HG03521 (cell line): ENCODE data around the gene MMS19.
"Not testable (repeated sequence)": the region's sequence is repeated elsewhere in the genome, so short reads cannot be mapped to it uniquely, and the experiment has no call there.

Experiments
- ATAC-seq: cut with Tn5 transposase; IDR thresholded peaks from one replicate; pipeline ENCODE4 v1.9.1; 2021; ENCODE audit warnings: mild to moderate bottlenecking, moderate library complexity; ENCODE audit not compliant: unreplicated experiment

MMS19 gene

GRCh38 chr10:97506199-97506991 lies 8.2 kb upstream of the MMS19 start:
- ATAC-seq: no peak

- no peak for ATAC-seq
These were observed 6.9 kb upstream of the MMS19 start for GRCh38 chr10:97505152-97505551.

- no peak for ATAC-seq
These were observed 5.2 kb upstream of the MMS19 start for GRCh38 chr10:97503406-97503805.

- no peak for ATAC-seq
These were observed 4.7 kb upstream of the MMS19 start for GRCh38 chr10:97502916-97503315.

- ATAC-seq: no peak
These were observed 2.0 kb upstream of the MMS19 start for GRCh38 chr10:97500297-97500575.

GRCh38 chr10:97499561-97500296 lies 1.5 kb upstream of the MMS19 start:
- no peak for ATAC-seq

GRCh38 chr10:97498841-97499560 lies 779 bp upstream of the MMS19 start, which contains the start of gene UBTD1:
Gene UBTD1 (plus strand): TSS chr10:97498924. CDS start chr10:97499204, 280 bp downstream.
- no peak for ATAC-seq

GRCh38 chr10:97497572-97498075 lies 598 bp downstream of the MMS19 start:
- ATAC-seq: peak; percentile 21

- ATAC-seq: no peak
These were observed 3.2 kb downstream of the MMS19 start for GRCh38 chr10:97494863-97495506.

- no peak for ATAC-seq
These were observed 4.1 kb downstream of the MMS19 start for GRCh38 chr10:97494151-97494550.

- no peak for ATAC-seq
These were observed 7.6 kb downstream of the MMS19 start for GRCh38 chr10:97490592-97490991.

GRCh38 chr10:97485647-97486281 lies 12.5 kb downstream of the MMS19 start:
- ATAC-seq: no peak

GRCh38 chr10:97483921-97484320 lies 14.3 kb downstream of the MMS19 start:
- ATAC-seq: no peak

- ATAC-seq: no peak
These were observed 14.7 kb downstream of the MMS19 start for GRCh38 chr10:97483506-97483905.

GRCh38 chr10:97482381-97482780 lies 15.8 kb downstream of the MMS19 start:
- ATAC-seq: no peak

- ATAC-seq: no peak
These were observed 17.2 kb downstream of the MMS19 start for GRCh38 chr10:97481071-97481470.

GRCh38 chr10:97479939-97480338 lies 18.3 kb downstream of the MMS19 start:
- ATAC-seq: no peak

- ATAC-seq: not testable (repeated sequence)
These were observed 18.8 kb downstream of the MMS19 start for GRCh38 chr10:97479410-97479809.

GRCh38 chr10:97475936-97476594 lies 22.2 kb downstream of the MMS19 start:
- no peak for ATAC-seq

GRCh38 chr10:97474918-97475317 lies 23.3 kb downstream of the MMS19 start:
- ATAC-seq: no peak
